Transverse colon (tissue), 4 donors: ENCODE data around the gene STMN1.

ENCODE experiments used
- EP300 ChIP-seq: sonication (generic); formaldehyde crosslinking; IDR thresholded peaks from one replicate; pipeline ENCODE4 v1.6.1; 2017; ENCODE audit warnings: antibody characterized with exemption, low read depth
- POLR2A ChIP-seq: fragments of 450-650 bp; IDR thresholded peaks from one replicate; pipeline ENCODE4 v1.6.1; 2016; ENCODE audit warnings: antibody characterized with exemption, mild to moderate bottlenecking, moderate library complexity
- POLR2AphosphoS5 ChIP-seq, 3 donors: sonication (generic); formaldehyde crosslinking; IDR thresholded peaks; one replicate each; pipeline ENCODE4 v1.6.1; 2016; ENCODE audit warnings: antibody characterized with exemption in 3 of 3
- TF ChIP-seq, protein P1 (sequence below), 5 experiments: fragments of 200-600 bp in 3 of 5; fragments of 450-650 bp in 2 of 5; sonication (generic) in 3 of 5; IDR thresholded peaks; 1 replicate in 2 of 5; 2 replicates in 3 of 5; pipeline ENCODE4 v1.5.1; 2016 to 2017; ENCODE audit warnings: antibody characterized with exemption in 5 of 5, inconsistent platforms in 3 of 5, mild to moderate bottlenecking in 2 of 5, moderate library complexity in 1 of 5

DNA sequence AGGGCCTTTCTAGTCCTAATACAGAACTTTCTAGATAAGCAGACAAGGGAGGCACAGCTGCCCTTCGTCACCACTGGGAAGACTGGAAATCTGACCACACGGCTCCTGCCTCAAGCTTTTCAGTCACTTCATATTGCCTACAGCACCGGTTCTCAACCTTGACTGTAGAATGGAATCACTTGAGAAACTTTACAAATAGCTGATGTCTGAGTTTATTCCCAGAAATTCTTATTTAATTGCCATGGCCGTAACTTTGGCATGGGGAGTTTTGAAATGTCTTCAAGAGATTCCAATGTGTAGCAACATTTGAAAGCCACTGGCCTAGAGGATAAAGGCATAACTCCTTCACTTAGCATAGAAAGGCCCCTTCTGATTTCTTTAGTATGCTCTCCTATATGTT, 42.4 kb upstream of the STMN1 start:
- TF ChIP-seq, protein P1, sequence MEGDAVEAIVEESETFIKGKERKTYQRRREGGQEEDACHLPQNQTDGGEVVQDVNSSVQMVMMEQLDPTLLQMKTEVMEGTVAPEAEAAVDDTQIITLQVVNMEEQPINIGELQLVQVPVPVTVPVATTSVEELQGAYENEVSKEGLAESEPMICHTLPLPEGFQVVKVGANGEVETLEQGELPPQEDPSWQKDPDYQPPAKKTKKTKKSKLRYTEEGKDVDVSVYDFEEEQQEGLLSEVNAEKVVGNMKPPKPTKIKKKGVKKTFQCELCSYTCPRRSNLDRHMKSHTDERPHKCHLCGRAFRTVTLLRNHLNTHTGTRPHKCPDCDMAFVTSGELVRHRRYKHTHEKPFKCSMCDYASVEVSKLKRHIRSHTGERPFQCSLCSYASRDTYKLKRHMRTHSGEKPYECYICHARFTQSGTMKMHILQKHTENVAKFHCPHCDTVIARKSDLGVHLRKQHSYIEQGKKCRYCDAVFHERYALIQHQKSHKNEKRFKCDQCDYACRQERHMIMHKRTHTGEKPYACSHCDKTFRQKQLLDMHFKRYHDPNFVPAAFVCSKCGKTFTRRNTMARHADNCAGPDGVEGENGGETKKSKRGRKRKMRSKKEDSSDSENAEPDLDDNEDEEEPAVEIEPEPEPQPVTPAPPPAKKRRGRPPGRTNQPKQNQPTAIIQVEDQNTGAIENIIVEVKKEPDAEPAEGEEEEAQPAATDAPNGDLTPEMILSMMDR (IDR thresholded peaks at IDR 0.05): no peak
- no peak for TF ChIP-seq EP300
- no peak for TF ChIP-seq POLR2A
- no peak for TF ChIP-seq POLR2AphosphoS5 (IDR thresholded peaks at IDR 0.05)
